Tibial nerve (tissue), 4 donors: ENCODE results near the gene EXOC2.

Experiments
- EP300 ChIP-seq, 2 donors: sonication (generic); formaldehyde crosslinking; IDR thresholded peaks; one replicate each; pipeline ENCODE4 v1.6.1; 2017; ENCODE audit warnings: antibody characterized with exemption in 2 of 2, mild to moderate bottlenecking in 1 of 2
- POLR2A ChIP-seq, 2 donors: fragments of 450-650 bp; IDR thresholded peaks; one replicate each; pipeline ENCODE4 v1.6.1; 2017; ENCODE audit warnings: antibody characterized with exemption in 2 of 2, mild to moderate bottlenecking in 2 of 2, moderate library complexity in 2 of 2
- TF ChIP-seq, protein P1 (sequence below), 5 experiments: fragments of 200-600 bp in 3 of 5; fragments of 450-650 bp in 2 of 5; sonication (generic) in 3 of 5; IDR thresholded peaks; one replicate each; pipeline ENCODE4 v1.5.1; 2016 to 2019; ENCODE audit warnings: antibody characterized with exemption in 5 of 5, mild to moderate bottlenecking in 3 of 5, moderate library complexity in 2 of 5

DNA sequence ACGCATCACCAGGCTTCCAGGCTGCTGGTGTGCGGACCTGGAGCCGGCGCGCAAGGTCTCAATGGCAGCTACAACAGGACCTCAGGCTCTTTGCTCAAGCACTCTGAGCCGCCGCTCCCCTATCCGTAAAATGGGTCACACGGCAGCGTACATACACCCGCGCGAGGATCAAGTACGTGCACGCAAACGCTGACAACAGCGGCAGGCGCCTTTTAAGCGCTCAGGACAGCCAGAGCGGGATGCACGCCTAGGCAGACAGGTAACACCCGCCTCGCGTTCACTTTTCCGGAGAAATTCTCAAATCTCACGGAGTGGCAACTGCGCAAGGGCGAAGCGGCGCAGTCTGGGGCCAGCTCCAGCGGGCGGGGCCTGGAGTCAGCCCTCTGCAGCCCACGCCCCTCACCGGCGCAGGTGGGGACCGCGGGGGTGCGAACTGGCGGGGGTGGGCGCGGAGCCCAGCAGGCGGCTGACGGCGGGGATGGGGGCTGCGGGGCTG lies 535 bp downstream of the EXOC2 start:
- TF ChIP-seq, protein P1, sequence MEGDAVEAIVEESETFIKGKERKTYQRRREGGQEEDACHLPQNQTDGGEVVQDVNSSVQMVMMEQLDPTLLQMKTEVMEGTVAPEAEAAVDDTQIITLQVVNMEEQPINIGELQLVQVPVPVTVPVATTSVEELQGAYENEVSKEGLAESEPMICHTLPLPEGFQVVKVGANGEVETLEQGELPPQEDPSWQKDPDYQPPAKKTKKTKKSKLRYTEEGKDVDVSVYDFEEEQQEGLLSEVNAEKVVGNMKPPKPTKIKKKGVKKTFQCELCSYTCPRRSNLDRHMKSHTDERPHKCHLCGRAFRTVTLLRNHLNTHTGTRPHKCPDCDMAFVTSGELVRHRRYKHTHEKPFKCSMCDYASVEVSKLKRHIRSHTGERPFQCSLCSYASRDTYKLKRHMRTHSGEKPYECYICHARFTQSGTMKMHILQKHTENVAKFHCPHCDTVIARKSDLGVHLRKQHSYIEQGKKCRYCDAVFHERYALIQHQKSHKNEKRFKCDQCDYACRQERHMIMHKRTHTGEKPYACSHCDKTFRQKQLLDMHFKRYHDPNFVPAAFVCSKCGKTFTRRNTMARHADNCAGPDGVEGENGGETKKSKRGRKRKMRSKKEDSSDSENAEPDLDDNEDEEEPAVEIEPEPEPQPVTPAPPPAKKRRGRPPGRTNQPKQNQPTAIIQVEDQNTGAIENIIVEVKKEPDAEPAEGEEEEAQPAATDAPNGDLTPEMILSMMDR (IDR thresholded peaks at IDR 0.05) = no peak
- TF ChIP-seq EP300 (IDR thresholded peaks at IDR 0.05) (no peak), POLR2A (IDR thresholded peaks at IDR 0.05) (no peak)
